GM12892 (cell line): Measurements from ENCODE around the gene IL2RA.

ENCODE experiments used
- POLR2A ChIP-seq: IDR thresholded peaks from 2 replicates; pipeline ENCODE4 v1.6.1; 2011; ENCODE audit warnings: low read depth, low read length, control low read depth
- POLR2AphosphoS5 ChIP-seq: IDR thresholded peaks from 2 replicates; pipeline ENCODE4 v1.6.1; 2011; ENCODE audit warnings: low read depth, low read length, control low read depth
- TAF1 ChIP-seq: IDR thresholded peaks from 2 replicates; pipeline ENCODE4 v1.6.1; 2011; ENCODE audit warnings: low read depth, mild to moderate bottlenecking, control low read depth, low read length, borderline replicate concordance

DNA sequence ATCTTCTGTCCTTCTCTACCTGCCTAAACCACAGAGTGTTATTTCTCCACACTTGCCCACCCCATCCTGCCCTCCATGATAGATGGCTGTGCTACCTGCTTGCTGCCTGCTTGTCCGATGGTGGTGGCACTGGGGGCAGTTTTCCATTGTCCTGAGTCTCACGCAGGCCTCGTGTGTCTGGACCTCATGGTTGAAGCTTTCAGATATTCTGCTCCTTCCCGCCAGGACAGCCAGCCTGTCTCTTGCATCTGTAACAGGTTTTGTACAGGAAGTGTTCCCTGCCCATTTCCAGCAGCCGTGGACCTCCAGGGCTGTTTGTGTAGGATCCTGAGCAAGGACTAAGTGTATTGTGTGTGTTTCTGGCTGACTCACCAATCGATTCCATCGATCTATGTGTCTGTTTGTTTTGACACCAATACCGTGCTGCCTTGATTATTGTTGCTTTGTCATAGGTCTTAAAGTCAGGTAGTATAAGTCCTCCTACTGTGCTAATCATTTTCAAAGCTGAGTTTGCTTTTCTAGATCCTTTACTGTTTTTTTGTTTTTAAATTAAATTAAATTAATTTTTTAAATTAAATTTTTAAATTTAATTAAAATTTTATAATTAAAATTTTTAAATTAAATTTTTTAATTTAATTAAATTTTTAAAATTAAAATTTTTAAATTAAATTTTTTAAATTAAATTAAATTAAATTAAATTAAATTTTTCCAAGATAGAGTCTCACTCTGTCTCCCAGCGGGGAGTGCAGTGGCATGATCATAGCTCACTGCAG is 93.3 kb downstream of the IL2RA start:
- TF ChIP-seq POLR2AphosphoS5 (no peak), POLR2A (no peak), TAF1 (no peak)
